Retinal pigment epithelial cell (primary cell): ENCODE data around the gene PLCB3.

Source experiments
- DNase-seq: peaks from one replicate; pipeline ENCODE4 v3.0.0-alpha.2; 2010; ENCODE audit warnings: low read depth
- H3K4me3 ChIP-seq: 2 replicates; pipeline ENCODE4 v1.5.1; 2011; ENCODE audit warnings: mild to moderate bottlenecking, low read length, control low read depth, moderate library complexity
- CTCF ChIP-seq: conservative IDR thresholded peaks from 2 replicates; pipeline ENCODE4 v1.5.1; 2011; ENCODE audit warnings: low read depth, low read length, control low read depth, inconsistent platforms

PLCB3 gene

GRCh38 chr11:64247729-64248531 is 3.4 kb upstream of the PLCB3 start:
- TF ChIP-seq CTCF = no peak
- H3K4me3 ChIP-seq = peak overlapping the region; percentile 74
- DNase-seq = no peak

GRCh38 chr11:64248578-64248977 is 2.8 kb upstream of the PLCB3 start:
- TF ChIP-seq CTCF = no peak
- no peak overlapping the region for H3K4me3 ChIP-seq
- DNase-seq = no peak

- H3K4me3 ChIP-seq = no peak overlapping the region
- DNase-seq = no peak
Observed at GRCh38 chr11:64249038-64249437, 2.3 kb upstream of the PLCB3 start.

GRCh38 chr11:64249563-64250414 is 1.5 kb upstream of the PLCB3 start:
- no peak for DNase-seq
- TF ChIP-seq CTCF = no peak
- H3K4me3 ChIP-seq = no peak overlapping the region

More at GRCh38 chr11:64249038-64249437, 2.3 kb upstream of the PLCB3 start:
- TF ChIP-seq CTCF = no peak

- DNase-seq = no peak
- peak overlapping the region; percentile 57 for H3K4me3 ChIP-seq
- TF ChIP-seq CTCF = no peak
Observed at GRCh38 chr11:64250415-64251015, 815 bp upstream of the PLCB3 start.

- H3K4me3 ChIP-seq = peak overlapping the region; percentile 74
- no peak for DNase-seq
- TF ChIP-seq CTCF = no peak
Observed at GRCh38 chr11:64251753-64252002, 348 bp downstream of the PLCB3 start.
